H9 (cell line): ENCODE data around the gene CRK. TPM values are rescaled to one million over a fixed set of nuclear protein-coding genes. Genes with fewer than 3 reads are reported as not detected.

Source experiments
- DNase-seq: peaks from one replicate; pipeline ENCODE4 v3.0.0-alpha.2; 2017
- H2AFZ ChIP-seq: one replicate; pipeline ENCODE4 v1.6.1; 2013; ENCODE audit warnings: mild to moderate bottlenecking, low read length, control low read depth, moderate library complexity
- H2AK5ac ChIP-seq: 2 replicates; pipeline ENCODE4 v1.6.1; 2013; ENCODE audit warnings: low read length, control low read depth, mixed read lengths; ENCODE audit not compliant: insufficient read length
- H2BK120ac ChIP-seq: one replicate; pipeline ENCODE4 v1.6.1; 2013; ENCODE audit warnings: low read depth, mild to moderate bottlenecking, low read length, control low read depth, inconsistent platforms; ENCODE audit not compliant: poor library complexity, severe bottlenecking
- H2BK12ac ChIP-seq: 2 replicates; pipeline ENCODE4 v1.6.1; 2013; ENCODE audit warnings: low read length, control low read depth, mixed read lengths, low read depth; ENCODE audit not compliant: insufficient read length
- H2BK15ac ChIP-seq: 2 replicates; pipeline ENCODE4 v1.6.1; 2013; ENCODE audit warnings: low read depth, low read length, control low read depth
- H2BK20ac ChIP-seq: one replicate; pipeline ENCODE4 v1.6.1; 2013; ENCODE audit warnings: low read depth, mild to moderate bottlenecking, low read length, control low read depth, inconsistent platforms; ENCODE audit not compliant: poor library complexity, severe bottlenecking
- H2BK5ac ChIP-seq: 2 replicates; pipeline ENCODE4 v1.6.1; 2013; ENCODE audit warnings: low read length, control low read depth, mixed read lengths; ENCODE audit not compliant: insufficient read length
- H3K14ac ChIP-seq: 2 replicates; pipeline ENCODE4 v1.6.1; 2013; ENCODE audit warnings: low read length, control low read depth; ENCODE audit not compliant: insufficient read depth
- H3K18ac ChIP-seq: 2 replicates; pipeline ENCODE4 v1.6.1; 2013; ENCODE audit warnings: low read depth, mild to moderate bottlenecking, mixed read lengths, low read length, control low read depth; ENCODE audit not compliant: insufficient read length
- H3K23ac ChIP-seq: 2 replicates; pipeline ENCODE4 v1.6.1; 2013; ENCODE audit warnings: low read length, control low read depth, mixed read lengths, low read depth; ENCODE audit not compliant: insufficient read length
- H3K23me2 ChIP-seq: 2 replicates; pipeline ENCODE4 v1.6.1; 2013; ENCODE audit warnings: low read depth, mild to moderate bottlenecking, mixed read lengths, low read length, control low read depth; ENCODE audit not compliant: insufficient read length, poor library complexity, severe bottlenecking
- H3K27ac ChIP-seq: 2 replicates; pipeline ENCODE4 v1.5.1; 2013; ENCODE audit warnings: low read length, control low read depth, mixed read lengths, low read depth; ENCODE audit not compliant: insufficient read length
- H3K27me3 ChIP-seq: 2 replicates; pipeline ENCODE4 v1.6.1; 2013; ENCODE audit warnings: low read length, control low read depth, inconsistent platforms; ENCODE audit not compliant: insufficient read depth
- H3K4ac ChIP-seq: 2 replicates; pipeline ENCODE4 v1.6.1; 2013; ENCODE audit warnings: low read depth, mild to moderate bottlenecking, control low read depth, inconsistent platforms, low read length, moderate library complexity
- H3K4me1 ChIP-seq: 2 replicates; pipeline ENCODE4 v1.6.1; 2013; ENCODE audit warnings: low read length, control low read depth, inconsistent platforms; ENCODE audit not compliant: insufficient read depth
- H3K4me2 ChIP-seq: 2 replicates; pipeline ENCODE4 v1.6.1; 2013; ENCODE audit warnings: low read length, control low read depth, mixed read lengths; ENCODE audit not compliant: insufficient read length, insufficient read depth
- H3K56ac ChIP-seq: 2 replicates; pipeline ENCODE4 v1.6.1; 2013; ENCODE audit warnings: low read depth, mild to moderate bottlenecking, mixed read lengths, low read length, control low read depth; ENCODE audit not compliant: insufficient read length
- H3K79me1 ChIP-seq: 2 replicates; pipeline ENCODE4 v1.6.1; 2013; ENCODE audit warnings: low read depth, mild to moderate bottlenecking, moderate library complexity, low read length, control low read depth, inconsistent platforms; ENCODE audit not compliant: insufficient read depth, poor library complexity, severe bottlenecking
- H3K79me2 ChIP-seq: 2 replicates; pipeline ENCODE4 v1.6.1; 2013; ENCODE audit warnings: low read length, control low read depth, inconsistent platforms; ENCODE audit not compliant: insufficient read depth
- H3K9ac ChIP-seq: 2 replicates; pipeline ENCODE4 v1.6.1; 2013; ENCODE audit warnings: low read length, control low read depth, mixed read lengths; ENCODE audit not compliant: insufficient read length; ENCODE audit errors: extremely low read depth
- H3K9me3 ChIP-seq: one replicate; pipeline ENCODE4 v1.6.1; 2013; ENCODE audit warnings: low read depth, low read length, inconsistent platforms; ENCODE audit not compliant: control insufficient read depth
- H3T11ph ChIP-seq: one replicate; pipeline ENCODE4 v1.6.1; 2013; ENCODE audit warnings: mild to moderate bottlenecking, low read length, control low read depth, inconsistent platforms
- H4K20me1 ChIP-seq: one replicate; pipeline ENCODE4 v1.6.1; 2013; ENCODE audit not compliant: control insufficient read depth, insufficient read length, insufficient read depth
- H4K5ac ChIP-seq: 2 replicates; pipeline ENCODE4 v1.6.1; 2013; ENCODE audit warnings: low read depth, mild to moderate bottlenecking, mixed read lengths, low read length, control low read depth; ENCODE audit not compliant: insufficient read length
- H4K8ac ChIP-seq: replicated peaks from 2 replicates; pipeline ENCODE4 v1.6.1; 2013; ENCODE audit warnings: low read length, control low read depth, mixed read lengths, low read depth; ENCODE audit not compliant: insufficient read length
- H4K91ac ChIP-seq: 2 replicates; pipeline ENCODE4 v1.6.1; 2013; ENCODE audit warnings: low read depth, mild to moderate bottlenecking, moderate library complexity, mixed read lengths, low read length, control low read depth; ENCODE audit not compliant: insufficient read length
- H3K27ac Mint-ChIP-seq, 3 experiments: 2 replicates in 2 of 3; 3 replicates in 1 of 3; pipeline ENCODE4 v1.8.0; 2020 to 2021; ENCODE audit warnings: mixed read lengths in 3 of 3, mild to moderate bottlenecking in 1 of 3, moderate library complexity in 1 of 3
- H3K27me3 Mint-ChIP-seq: 2 replicates; pipeline ENCODE4 v1.8.0; 2021; ENCODE audit warnings: low read depth, mild to moderate bottlenecking, moderate library complexity, mixed read lengths
- H3K36me3 Mint-ChIP-seq, 3 experiments: 2 replicates in 2 of 3; 3 replicates in 1 of 3; pipeline ENCODE4 v1.8.0; 2020 to 2021; ENCODE audit warnings: low read depth in 3 of 3, mixed read lengths in 3 of 3; ENCODE audit not compliant: insufficient read depth in 1 of 3
- H3K4me1 Mint-ChIP-seq, 2 experiments: 2 replicates each; pipeline ENCODE4 v1.8.0; 2020; ENCODE audit warnings: mixed read lengths in 2 of 2
- H3K4me3 Mint-ChIP-seq, 2 experiments: 2 replicates in 1 of 2; 3 replicates in 1 of 2; pipeline ENCODE4 v1.8.0; 2020 to 2021; ENCODE audit warnings: mild to moderate bottlenecking in 2 of 2, mixed read lengths in 2 of 2, moderate library complexity in 1 of 2
- H3K9me3 Mint-ChIP-seq, 2 experiments: 2 replicates in 1 of 2; 3 replicates in 1 of 2; pipeline ENCODE4 v1.8.0; 2020; ENCODE audit warnings: mild to moderate bottlenecking in 2 of 2, mixed read lengths in 2 of 2, moderate library complexity in 1 of 2
- WGBS: extraction: QIAGEN DNeasy Blood & Tissue Kit; methylation state at CpG from one replicate; pipeline ENCODE4 v1.1.7; 2013; ENCODE audit warnings: missing lambda C conversion rate, low lambda C conversion rate, mixed read lengths; ENCODE audit not compliant: insufficient read length; ENCODE audit errors: extremely low coverage; 5-methylcytosine and 5-hydroxymethylcytosine counted together
- total RNA-seq: library from RNA; stranded (reverse); gene quantifications from 2 replicates; pipeline ENCODE4 v1.2.1, GENCODE V29; 2021
- TF ChIP-seq, protein P1 (sequence below): fragments of 200-600 bp; sonication (generic); conservative IDR thresholded peaks from 3 replicates; pipeline ENCODE4 v1.8.0; 2021; ENCODE audit warnings: antibody characterized with exemption, mild to moderate bottlenecking

CRK gene
- total RNA-seq, 1 experiment from 2014 or later: 58.9 TPM

DNA sequence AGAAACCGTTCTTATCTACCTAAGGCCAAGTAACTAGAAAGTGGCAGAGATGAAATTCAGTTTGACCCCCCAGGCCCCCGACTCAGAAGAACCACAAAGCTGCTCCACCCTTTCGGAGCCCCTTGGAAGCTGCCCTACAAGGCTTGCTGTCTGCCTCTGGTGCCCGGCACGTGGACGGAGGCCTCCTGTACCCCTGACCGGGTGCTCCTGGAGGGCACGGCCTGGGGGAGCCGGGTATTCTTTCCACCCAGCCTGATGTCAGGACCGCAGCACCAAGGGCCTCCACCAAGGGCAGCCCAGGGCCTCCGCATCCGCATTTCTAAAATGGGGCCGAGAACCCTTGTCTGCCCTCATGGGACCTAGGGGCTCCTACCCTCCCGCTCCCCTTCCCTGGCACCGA lies 15.5 kb upstream of the CRK start:
- Histone ChIP-seq H3K79me1 (no peaks in the 10 kb centered on the region), H3K56ac (no peak overlapping the region), H3K9ac (no peak overlapping the region), H3K4me1 (no peaks in the 10 kb centered on the region), H2BK5ac (no peak overlapping the region), H3K23ac (no peak overlapping the region), H3K4ac (no peak overlapping the region), H3K27me3 (no peaks in the 10 kb centered on the region), H3K18ac (no peak overlapping the region), H3K4me2 (no peak overlapping the region), H3K14ac (no peak overlapping the region), H2BK15ac (no peak overlapping the region), H3T11ph (no peak overlapping the region), H2BK12ac (no peak overlapping the region), H3K9me3 (no peaks in the 10 kb centered on the region), H2AFZ (no peak overlapping the region), H4K5ac (no peak overlapping the region), H3K27ac (no peak overlapping the region), H4K8ac (no peak overlapping the region), H4K20me1 (no peaks in the 10 kb centered on the region), H4K91ac (no peak overlapping the region), H2AK5ac (no peak overlapping the region), H2BK20ac (no peak overlapping the region), H3K79me2 (no peaks in the 10 kb centered on the region), H2BK120ac (no peak overlapping the region), H3K23me2 (no peaks in the 10 kb centered on the region)
- no peaks in the 10 kb centered on the region for H3K9me3 Mint-ChIP-seq
- H3K36me3 Mint-ChIP-seq: peaks cover 10 to 60% (median 29%) of the 10 kb centered on the region in 3 experiments; a peak in 6 of 7 replicates
- peaks cover 0 to 23% of the 10 kb centered on the region in 2 experiments; a peak in 2 of 4 replicates for H3K4me1 Mint-ChIP-seq
- H3K27me3 Mint-ChIP-seq: no peaks in the 10 kb centered on the region
- no CpG with 5 or more reads among the region's 15 CpGs for WGBS
- H3K4me3 Mint-ChIP-seq: peak overlapping the region in 1 of 2 experiments; percentile 73; a peak in 3 of 5 replicates
- no peak overlapping the region for H3K27ac Mint-ChIP-seq
- TF ChIP-seq, protein P1, sequence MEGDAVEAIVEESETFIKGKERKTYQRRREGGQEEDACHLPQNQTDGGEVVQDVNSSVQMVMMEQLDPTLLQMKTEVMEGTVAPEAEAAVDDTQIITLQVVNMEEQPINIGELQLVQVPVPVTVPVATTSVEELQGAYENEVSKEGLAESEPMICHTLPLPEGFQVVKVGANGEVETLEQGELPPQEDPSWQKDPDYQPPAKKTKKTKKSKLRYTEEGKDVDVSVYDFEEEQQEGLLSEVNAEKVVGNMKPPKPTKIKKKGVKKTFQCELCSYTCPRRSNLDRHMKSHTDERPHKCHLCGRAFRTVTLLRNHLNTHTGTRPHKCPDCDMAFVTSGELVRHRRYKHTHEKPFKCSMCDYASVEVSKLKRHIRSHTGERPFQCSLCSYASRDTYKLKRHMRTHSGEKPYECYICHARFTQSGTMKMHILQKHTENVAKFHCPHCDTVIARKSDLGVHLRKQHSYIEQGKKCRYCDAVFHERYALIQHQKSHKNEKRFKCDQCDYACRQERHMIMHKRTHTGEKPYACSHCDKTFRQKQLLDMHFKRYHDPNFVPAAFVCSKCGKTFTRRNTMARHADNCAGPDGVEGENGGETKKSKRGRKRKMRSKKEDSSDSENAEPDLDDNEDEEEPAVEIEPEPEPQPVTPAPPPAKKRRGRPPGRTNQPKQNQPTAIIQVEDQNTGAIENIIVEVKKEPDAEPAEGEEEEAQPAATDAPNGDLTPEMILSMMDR: no peak
- DNase-seq: no peak
